Spleen (tissue), 13 donors: ENCODE results near the gene DIRAS1. TPM values are rescaled to one million over a fixed set of nuclear protein-coding genes. Genes with fewer than 3 reads are reported as not detected.
A peak's percentile ranks its signal among the peaks of the same experiment; 100 is the strongest.

Experiments
- DNase-seq: peaks from one replicate; pipeline ENCODE4 v3.0.0-alpha.2; 2020
- H3K27ac ChIP-seq, 8 donors: fragments of 200-600 bp; sonication (generic) in 7 of 8; 1 replicate in 4 of 8; 2 replicates in 4 of 8; pipeline versions ENCODE4 v1.5.0 to v1.8.0; 2016 to 2021; ENCODE audit warnings: inconsistent platforms in 4 of 8, mild to moderate bottlenecking in 4 of 8, moderate library complexity in 1 of 8
- H3K27me3 ChIP-seq, 7 donors: fragments of 200-600 bp; sonication (generic) in 6 of 7; replicated peaks in 1 of 7; 1 replicate in 4 of 7; 2 replicates in 3 of 7; pipeline versions ENCODE4 v1.5.0 to v1.8.0; 2016 to 2021; ENCODE audit warnings: inconsistent platforms in 3 of 7, mild to moderate bottlenecking in 1 of 7
- H3K36me3 ChIP-seq, 6 donors: fragments of 200-600 bp; sonication (generic) in 5 of 6; 1 replicate in 4 of 6; 2 replicates in 2 of 6; pipeline versions ENCODE4 v1.5.0 to v1.8.0; 2016 to 2021; ENCODE audit warnings: inconsistent platforms in 2 of 6
- H3K4me1 ChIP-seq, 6 donors: fragments of 200-600 bp; sonication (generic) in 5 of 6; 1 replicate in 3 of 6; 2 replicates in 3 of 6; pipeline versions ENCODE4 v1.5.0 to v1.8.0; 2016 to 2021; ENCODE audit warnings: inconsistent platforms in 3 of 6
- H3K4me3 ChIP-seq, 8 donors: fragments of 200-600 bp; sonication (generic) in 7 of 8; 1 replicate in 4 of 8; 2 replicates in 4 of 8; pipeline versions ENCODE4 v1.5.0 to v1.8.0; 2016 to 2021; ENCODE audit warnings: inconsistent platforms in 4 of 8, mild to moderate bottlenecking in 4 of 8, moderate library complexity in 2 of 8
- H3K9me3 ChIP-seq, 8 donors: fragments of 200-600 bp; sonication (generic) in 7 of 8; 1 replicate in 4 of 8; 2 replicates in 4 of 8; pipeline versions ENCODE4 v1.5.0 to v1.8.0; 2016 to 2021; ENCODE audit warnings: inconsistent platforms in 4 of 8
- CTCF ChIP-seq, 11 experiments: fragments of 200-600 bp in 7 of 11; fragments of 450-650 bp in 4 of 11; sonication (generic) in 4 of 11; IDR thresholded peaks in 8 of 11; conservative IDR thresholded peaks in 3 of 11; 1 replicate in 7 of 11; 2 replicates in 4 of 11; pipeline versions ENCODE4 v1.4.0 to v1.8.0; 2016 to 2021; ENCODE audit warnings: antibody characterized with exemption in 11 of 11, inconsistent platforms in 4 of 11, mild to moderate bottlenecking in 1 of 11
- POLR2A ChIP-seq, 3 donors: fragments of 450-650 bp; IDR thresholded peaks; one replicate each; pipeline ENCODE4 v1.5.1; 2017; ENCODE audit warnings: antibody characterized with exemption in 3 of 3, mild to moderate bottlenecking in 1 of 3
- POLR2AphosphoS5 ChIP-seq, 3 donors: sonication (generic); formaldehyde crosslinking; IDR thresholded peaks; one replicate each; pipeline ENCODE4 v1.5.1; 2017; ENCODE audit warnings: antibody characterized with exemption in 3 of 3
- WGBS, 5 donors: extraction: QIAGEN DNeasy Blood & Tissue Kit in 3 of 5; methylation state at CpG; one replicate each; pipeline versions ENCODE4 v1.1.5 to v1.1.7; 2013 to 2018; 5-methylcytosine and 5-hydroxymethylcytosine counted together
- intact Hi-C: fragments of 100-400 bp; cut with DNase I; formaldehyde crosslinking; loops from one replicate; pipeline ENCODE4 v1.15.0; 2023; ENCODE audit warnings: low total_unique reads
- long read RNA-seq, 2 donors: transcript quantifications; one replicate each; lab custom pipeline, GENCODE V29; 2026
- polyA plus RNA-seq, 3 donors: library from polyadenylated mRNA; stranded (reverse); fragments of 200-250 nt; gene quantifications; one replicate each; pipeline ENCODE4 v1.2.1, GENCODE V29; 2013
- total RNA-seq, 7 donors: library from RNA; depleted of rRNA in 3 of 7; stranded (reverse); fragments of >200 nt in 3 of 7; fragmentation: NEBNext Ultra II Directional in 4 of 7; extraction: Animal tissue kit (Norgen Biotek cat#: 25700) in 4 of 7; gene quantifications; one replicate each; pipeline versions ENCODE4 v1.1.0 to v1.2.1, GENCODE V29; 2016 to 2021
- donor health status: healthy with polysubstance abuse.
- donor health status: DM: no; HTN: no; CAD: no; lungs with moderate emphysema.
- donor health status: DM: no; HTN: no; CAD: no.
- donor health status: Bipolar disorder and iron deficiency.
- donor health status: healthy.
- donor health status: DM: no; HTN: no; CAD: no.
- donor health status: DM: yes; HTN: yes; CAD: no.

The DIRAS1 gene, protein sequence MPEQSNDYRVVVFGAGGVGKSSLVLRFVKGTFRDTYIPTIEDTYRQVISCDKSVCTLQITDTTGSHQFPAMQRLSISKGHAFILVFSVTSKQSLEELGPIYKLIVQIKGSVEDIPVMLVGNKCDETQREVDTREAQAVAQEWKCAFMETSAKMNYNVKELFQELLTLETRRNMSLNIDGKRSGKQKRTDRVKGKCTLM
- total RNA-seq (1 to 10 TPM; 2.5 to 5.6 (median 3.5) TPM), polyA plus RNA-seq (10 to 100 TPM in 1 of 3 donors, 1 to 10 TPM in 2; 1.3 to 17.1 (median 3.6) TPM)
- long read RNA-seq, donor 1 = 0 reads
- long read RNA-seq, donor 2 = 0 reads

- Histone ChIP-seq H3K27me3 (peaks cover 0 to 88% (median 30%) of the 10 kb centered on the region in 7 donors), H3K36me3 (no peaks in the 10 kb centered on the region), H3K27ac (no peak within 1 kb of the TSS), H3K4me3 (peak within 1 kb of the TSS in 6 of 8 donors; percentile 10 to 66 (median 38)), H3K9me3 (peaks cover 0 to 2% (median under 1%) of the 10 kb centered on the region in 8 donors), H3K4me1 (peaks cover 0 to 57% (median 26%) of the 10 kb centered on the region in 6 donors)
- DNase-seq = no peak
- TF ChIP-seq POLR2A (IDR thresholded peaks at IDR 0.05) (no peak), POLR2AphosphoS5 (IDR thresholded peaks at IDR 0.05) (no peak), CTCF (IDR thresholded peaks at IDR 0.05 in 8 of 11, conservative IDR thresholded peaks at IDR 0.05 in 3 of 11) (no peak)
- intact Hi-C loops = no loop called here
- WGBS, 5 donors = 1 to 5% (median 1%) methylated on average over 9 to 99 of the region's 100 CpGs
Measured at GRCh38 chr19:2720777-2721569, at the start of gene DIRAS1. Gene DIRAS1, minus strand, starts transcription at chr19:2721372. Its CDS starts 3,566 bp downstream, at chr19:2717806.

- Histone ChIP-seq H3K36me3 (peaks cover 0 to 63% (median 37%) of the 10 kb centered on the region in 6 donors), H3K4me1 (peaks cover 20 to 58% (median 46%) of the 10 kb centered on the region in 6 donors), H3K27ac (peak overlapping the region; percentile 35 to 82 (median 72)), H3K9me3 (no peaks in the 10 kb centered on the region), H3K4me3 (no peak overlapping the region), H3K27me3 (no peaks in the 10 kb centered on the region)
- peak; percentile 71 for DNase-seq
- TF ChIP-seq POLR2AphosphoS5 (IDR thresholded peaks at IDR 0.05) = peak in 2 of 3 donors; percentile 29 to 70
- no peak for TF ChIP-seq POLR2A (IDR thresholded peaks at IDR 0.05)
- TF ChIP-seq CTCF (IDR thresholded peaks at IDR 0.05 in 8 of 11, conservative IDR thresholded peaks at IDR 0.05 in 3 of 11) = no peak
- whole genome bisulfite sequencing, 5 donors = 58 to 68% (median 63%) methylated on average over 36 to 40 of the region's 40 CpGs
- intact Hi-C loops = no loop called here
Measured at GRCh38 chr19:2770055-2771013, 49.2 kb upstream of the DIRAS1 start.

- peaks cover 0 to 74% (median 45%) of the 10 kb centered on the region in 6 donors for H3K36me3 ChIP-seq
- intact Hi-C loops = no loop called here
Measured at GRCh38 chr19:2769218-2769617, 48.0 kb upstream of the DIRAS1 start.

More at GRCh38 chr19:2769218-2769617, 48.0 kb upstream of the DIRAS1 start:
- Histone ChIP-seq H3K27ac (peak overlapping the region in 5 of 8 donors; percentile 44 to 82 (median 71)), H3K27me3 (no peaks in the 10 kb centered on the region), H3K9me3 (no peaks in the 10 kb centered on the region), H3K4me1 (peaks cover 9 to 47% (median 35%) of the 10 kb centered on the region in 6 donors), H3K4me3 (no peak overlapping the region)
- 91 to 96% (median 94%) methylated on average over 3 to 8 of the region's 8 CpGs; no CpG with 5 or more reads in 1 of the 5 donors for WGBS, 5 donors
- TF ChIP-seq CTCF (IDR thresholded peaks at IDR 0.05 in 8 of 11, conservative IDR thresholded peaks at IDR 0.05 in 3 of 11) (no peak), POLR2AphosphoS5 (IDR thresholded peaks at IDR 0.05) (no peak), POLR2A (IDR thresholded peaks at IDR 0.05) (no peak)
- DNase-seq = no peak
